Measurements from ENCODE around the gene DVL3. TPM values are rescaled to one million over a fixed set of nuclear protein-coding genes. Genes with fewer than 3 reads are reported as not detected.

Gene DVL3
- total RNA-seq, 1 donor from 2014 or later = 102 TPM

GRCh38 chr3:184168363-184169120, 13.4 kb downstream of the DVL3 start:
- TF ChIP-seq, protein P1, sequence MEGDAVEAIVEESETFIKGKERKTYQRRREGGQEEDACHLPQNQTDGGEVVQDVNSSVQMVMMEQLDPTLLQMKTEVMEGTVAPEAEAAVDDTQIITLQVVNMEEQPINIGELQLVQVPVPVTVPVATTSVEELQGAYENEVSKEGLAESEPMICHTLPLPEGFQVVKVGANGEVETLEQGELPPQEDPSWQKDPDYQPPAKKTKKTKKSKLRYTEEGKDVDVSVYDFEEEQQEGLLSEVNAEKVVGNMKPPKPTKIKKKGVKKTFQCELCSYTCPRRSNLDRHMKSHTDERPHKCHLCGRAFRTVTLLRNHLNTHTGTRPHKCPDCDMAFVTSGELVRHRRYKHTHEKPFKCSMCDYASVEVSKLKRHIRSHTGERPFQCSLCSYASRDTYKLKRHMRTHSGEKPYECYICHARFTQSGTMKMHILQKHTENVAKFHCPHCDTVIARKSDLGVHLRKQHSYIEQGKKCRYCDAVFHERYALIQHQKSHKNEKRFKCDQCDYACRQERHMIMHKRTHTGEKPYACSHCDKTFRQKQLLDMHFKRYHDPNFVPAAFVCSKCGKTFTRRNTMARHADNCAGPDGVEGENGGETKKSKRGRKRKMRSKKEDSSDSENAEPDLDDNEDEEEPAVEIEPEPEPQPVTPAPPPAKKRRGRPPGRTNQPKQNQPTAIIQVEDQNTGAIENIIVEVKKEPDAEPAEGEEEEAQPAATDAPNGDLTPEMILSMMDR (IDR thresholded peaks at IDR 0.05) = no peak
- peak; percentile 75 for DNase-seq (ENCODE audit: low spot score)
- H3K4me3 Mint-ChIP-seq (ENCODE audit: unreplicated experiment) = peak overlapping the region; percentile 25
- H3K4me1 Mint-ChIP-seq (ENCODE audit: low read depth) = peaks cover 48% of the 10 kb centered on the region
- no peaks in the 10 kb centered on the region for H3K27me3 Mint-ChIP-seq (ENCODE audit: low read depth)
- peak overlapping the region; percentile 93 for H3K27ac Mint-ChIP-seq (ENCODE audit: unreplicated experiment)
- peaks cover 40% of the 10 kb centered on the region for H3K36me3 Mint-ChIP-seq (ENCODE audit: low read depth)
- no peaks in the 10 kb centered on the region for H3K9me3 Mint-ChIP-seq (ENCODE audit: low read depth)

- H3K27ac Mint-ChIP-seq (ENCODE audit: unreplicated experiment) = peak overlapping the region; percentile 65
Measured at GRCh38 chr3:184169896-184170875, 15.0 kb downstream of the DVL3 start.

DNA sequence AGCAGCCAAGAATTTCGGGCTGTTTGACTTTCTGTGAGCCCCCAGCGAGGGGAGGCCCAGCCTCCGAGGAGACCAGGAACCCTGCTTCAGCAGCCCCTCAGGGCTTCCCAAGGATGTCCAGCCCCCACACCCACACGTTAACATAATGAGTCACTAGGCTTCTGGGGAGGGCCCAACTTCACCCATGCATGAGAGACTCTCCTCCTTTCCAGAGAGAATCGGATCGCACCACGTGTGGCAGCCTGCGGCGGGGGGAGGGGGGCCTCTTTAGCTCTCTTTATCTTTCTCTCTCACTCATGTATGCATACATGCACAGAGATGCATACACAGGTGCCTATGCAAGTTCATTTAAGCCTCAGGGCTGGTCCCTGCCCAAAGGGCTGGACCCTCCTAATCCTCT, 16.4 kb downstream of the DVL3 start:
- H3K9me3 Mint-ChIP-seq (ENCODE audit: low read depth) = no peaks in the 10 kb centered on the region
- TF ChIP-seq, protein P1 (IDR thresholded peaks at IDR 0.05) = no peak
- H3K27ac Mint-ChIP-seq (ENCODE audit: unreplicated experiment) = peak overlapping the region; percentile 87
- peaks cover 24% of the 10 kb centered on the region for H3K36me3 Mint-ChIP-seq (ENCODE audit: low read depth)
- H3K27me3 Mint-ChIP-seq (ENCODE audit: low read depth) = no peaks in the 10 kb centered on the region
- peaks cover 67% of the 10 kb centered on the region for H3K4me1 Mint-ChIP-seq (ENCODE audit: low read depth)
- H3K4me3 Mint-ChIP-seq (ENCODE audit: unreplicated experiment) = peak overlapping the region; percentile 49
- peak; percentile 64 for DNase-seq (ENCODE audit: low spot score)

More at GRCh38 chr3:184169896-184170875, 15.0 kb downstream of the DVL3 start:
- peak; percentile 92 for DNase-seq (ENCODE audit: low spot score)
- H3K4me3 Mint-ChIP-seq (ENCODE audit: unreplicated experiment) = no peak overlapping the region
- no peaks in the 10 kb centered on the region for H3K27me3 Mint-ChIP-seq (ENCODE audit: low read depth)
- H3K4me1 Mint-ChIP-seq (ENCODE audit: low read depth) = peaks cover 55% of the 10 kb centered on the region
- H3K9me3 Mint-ChIP-seq (ENCODE audit: low read depth) = no peaks in the 10 kb centered on the region
- H3K36me3 Mint-ChIP-seq (ENCODE audit: low read depth) = peaks cover 34% of the 10 kb centered on the region
- TF ChIP-seq, protein P1 (IDR thresholded peaks at IDR 0.05) = no peak

DNA sequence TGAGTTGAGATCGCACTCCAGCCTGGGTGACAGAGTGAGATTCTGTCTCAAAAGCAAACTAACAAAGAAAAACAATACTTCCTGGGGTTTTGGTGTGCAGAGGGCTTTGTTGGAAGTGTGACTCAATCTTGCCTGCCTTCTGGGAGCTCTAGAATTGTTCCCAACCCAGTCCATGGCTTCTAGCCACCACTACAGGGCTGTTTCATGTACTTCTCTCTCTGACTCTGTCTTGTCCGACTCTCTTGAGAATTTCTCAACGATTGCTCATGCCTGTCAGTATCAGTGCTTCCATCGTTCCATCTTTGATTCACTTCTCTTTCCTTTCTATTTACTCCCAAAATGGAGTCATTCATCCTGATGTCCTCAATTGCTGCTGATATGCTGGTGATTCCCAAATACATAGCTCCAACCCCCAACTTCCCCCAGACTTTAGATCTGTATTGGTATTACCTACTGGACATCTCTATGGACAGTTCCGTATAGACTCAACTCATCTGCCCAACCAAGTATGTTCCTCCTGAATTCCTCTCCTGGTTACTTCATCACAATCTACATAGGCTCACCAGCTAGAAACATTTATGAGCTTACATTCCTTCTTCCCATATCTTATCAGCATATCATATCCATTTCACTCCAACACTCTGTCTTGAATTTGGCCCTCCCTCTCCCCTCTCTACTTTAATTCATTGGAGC, 17.6 kb downstream of the DVL3 start:
- Mint-ChIP-seq H3K9me3 (ENCODE audit: low read depth) (no peaks in the 10 kb centered on the region), H3K27ac (ENCODE audit: unreplicated experiment) (peak overlapping the region; percentile 87), H3K4me1 (ENCODE audit: low read depth) (peaks cover 74% of the 10 kb centered on the region), H3K27me3 (ENCODE audit: low read depth) (no peaks in the 10 kb centered on the region), H3K4me3 (ENCODE audit: unreplicated experiment) (no peak overlapping the region), H3K36me3 (ENCODE audit: low read depth) (peaks cover 18% of the 10 kb centered on the region)
- no peak for DNase-seq (ENCODE audit: low spot score)
- TF ChIP-seq, protein P1 (IDR thresholded peaks at IDR 0.05) = no peak

DNA sequence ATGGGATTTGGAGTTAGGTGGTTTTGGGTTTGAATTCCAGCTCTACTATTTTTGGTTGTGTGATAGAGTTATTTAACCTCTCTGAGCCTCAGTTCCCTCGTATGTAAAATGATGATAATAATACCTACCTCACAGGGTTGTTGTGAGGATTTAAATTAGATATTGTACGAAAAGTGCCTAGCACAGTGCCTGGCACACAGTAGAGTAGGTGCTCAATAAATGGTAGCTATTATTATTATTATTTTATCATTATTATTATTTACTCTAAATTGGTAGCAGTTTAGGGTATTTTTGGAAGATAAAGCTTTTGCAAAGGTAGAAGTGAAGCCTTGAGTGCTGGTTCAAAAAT, 18.2 kb downstream of the DVL3 start:
- H3K4me3 Mint-ChIP-seq (ENCODE audit: unreplicated experiment) = no peak overlapping the region
- H3K4me1 Mint-ChIP-seq (ENCODE audit: low read depth) = peaks cover 74% of the 10 kb centered on the region
- no peaks in the 10 kb centered on the region for H3K27me3 Mint-ChIP-seq (ENCODE audit: low read depth)
- peak overlapping the region; percentile 87 for H3K27ac Mint-ChIP-seq (ENCODE audit: unreplicated experiment)
- no peaks in the 10 kb centered on the region for H3K9me3 Mint-ChIP-seq (ENCODE audit: low read depth)
- TF ChIP-seq, protein P1 (IDR thresholded peaks at IDR 0.05) = no peak
- peaks cover 20% of the 10 kb centered on the region for H3K36me3 Mint-ChIP-seq (ENCODE audit: low read depth)
- no peak for DNase-seq (ENCODE audit: low spot score)
